GM21825 (cell line): ENCODE data around the gene ZEB2.

ENCODE experiments used
- ATAC-seq: cut with Tn5 transposase; IDR thresholded peaks from one replicate; pipeline ENCODE4 v1.9.1; 2021; ENCODE audit warnings: mild to moderate bottlenecking, moderate library complexity; ENCODE audit not compliant: unreplicated experiment

ZEB2 gene

DNA sequence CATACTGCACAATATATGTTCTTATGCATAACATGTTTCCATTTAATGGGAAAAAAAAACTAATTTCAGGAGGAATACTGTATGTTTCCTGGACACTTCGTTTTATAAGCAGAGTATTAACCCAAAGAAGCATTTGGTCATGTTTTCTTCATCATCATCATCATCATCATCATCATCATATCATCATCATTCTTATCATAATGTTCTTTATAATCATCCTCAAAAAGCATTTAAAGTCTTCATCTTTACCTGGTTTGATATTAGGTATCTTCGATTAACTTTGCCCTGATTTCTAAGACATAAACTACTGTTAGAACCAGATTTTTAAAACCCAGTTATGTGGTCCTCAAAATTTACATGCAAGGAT is 47.9 kb downstream of the ZEB2 start:
- no peak for ATAC-seq

DNA sequence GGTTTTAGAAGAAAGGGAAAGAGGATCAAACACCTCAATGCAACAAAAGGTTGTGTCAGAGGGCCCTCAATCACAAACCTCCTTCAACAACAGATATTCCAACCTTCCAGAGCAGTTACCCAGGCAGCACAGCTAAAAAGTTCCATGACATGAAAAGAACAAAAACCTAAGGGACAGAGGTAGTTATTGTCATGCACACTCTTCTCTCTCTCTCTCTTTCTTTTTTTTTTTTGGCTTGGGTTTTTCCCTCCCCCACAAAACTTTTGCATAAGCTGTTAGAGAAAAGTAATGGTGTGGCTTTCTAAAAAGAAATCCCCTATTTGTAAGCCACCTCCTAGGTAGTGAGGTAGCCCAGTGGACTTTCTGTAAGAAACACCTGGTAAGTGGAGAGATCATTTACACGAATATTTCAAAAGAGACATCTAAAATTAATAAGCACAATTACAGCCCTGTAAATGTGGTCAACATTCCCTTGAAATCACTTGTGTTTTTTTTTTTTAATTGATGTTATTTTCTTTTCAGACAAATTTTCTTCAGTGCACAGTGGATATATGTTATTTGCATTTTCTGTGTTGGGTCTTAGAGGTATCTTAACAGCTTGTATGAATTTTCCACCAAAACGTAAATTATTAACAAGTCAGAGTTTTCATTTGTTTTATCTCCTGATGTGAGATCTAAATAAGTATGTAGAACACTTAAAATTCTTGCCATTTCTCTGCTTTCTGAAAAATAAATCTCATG is 48.4 kb downstream of the ZEB2 start:
- ATAC-seq, result peak; percentile 77

- no peak for ATAC-seq
These were observed 49.1 kb downstream of the ZEB2 start for GRCh38 chr2:144470816-144471215.

DNA sequence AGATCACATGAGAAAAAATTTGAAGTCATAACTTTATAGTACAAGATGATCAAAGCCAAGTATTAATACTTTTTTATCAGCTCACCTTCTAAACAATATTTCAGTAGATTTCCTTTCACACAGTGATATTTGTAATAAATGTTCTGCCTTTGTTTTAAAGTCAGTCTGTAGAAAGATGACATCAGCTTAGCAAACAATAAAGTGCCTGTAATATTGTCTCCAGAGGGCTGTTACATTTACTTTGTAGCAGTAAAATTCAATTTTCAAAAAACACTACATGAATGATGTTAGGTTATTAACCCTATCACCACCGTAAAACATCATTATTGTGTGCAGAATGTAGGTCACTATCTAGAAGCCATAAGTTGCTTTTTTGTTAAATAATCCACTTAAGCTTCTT is 49.6 kb downstream of the ZEB2 start:
- ATAC-seq, result no peak

- no peak for ATAC-seq
These were observed 50.1 kb downstream of the ZEB2 start for GRCh38 chr2:144469798-144470197.

DNA sequence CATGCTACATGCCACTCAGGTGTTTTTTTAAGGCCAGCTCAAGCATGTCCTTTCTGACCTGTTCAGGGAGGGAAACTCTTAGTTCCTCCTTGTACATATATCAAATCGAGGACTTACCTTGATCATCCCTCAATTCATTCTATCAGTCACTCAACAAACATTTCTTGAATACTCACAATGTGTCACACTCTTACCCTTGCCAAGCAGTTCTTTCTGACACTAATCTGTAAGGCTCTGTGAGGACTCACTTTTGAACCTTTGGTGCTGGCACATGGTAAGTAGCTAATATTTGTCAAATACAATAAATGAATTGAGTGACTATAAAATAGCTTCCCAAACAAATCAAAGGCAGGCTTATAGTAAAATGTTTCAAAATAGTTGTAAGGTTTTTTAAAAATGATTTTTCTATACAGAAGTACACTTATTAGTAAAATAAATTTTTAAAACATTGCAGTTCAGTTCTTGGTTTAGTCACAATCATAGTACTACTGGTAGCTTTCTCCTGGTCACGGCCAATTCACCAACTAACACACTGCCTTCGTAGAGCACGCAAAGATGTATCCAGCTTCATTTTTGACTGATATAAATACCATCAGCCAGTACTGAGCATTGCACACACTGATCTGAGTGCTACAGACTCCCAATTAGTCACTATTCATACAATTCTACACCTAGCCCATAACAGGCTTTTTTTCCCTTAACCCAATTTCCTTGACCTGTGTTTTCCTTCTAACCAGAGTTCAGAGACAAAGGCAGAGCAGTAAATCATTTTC is 50.9 kb downstream of the ZEB2 start:
- no peak for ATAC-seq

DNA sequence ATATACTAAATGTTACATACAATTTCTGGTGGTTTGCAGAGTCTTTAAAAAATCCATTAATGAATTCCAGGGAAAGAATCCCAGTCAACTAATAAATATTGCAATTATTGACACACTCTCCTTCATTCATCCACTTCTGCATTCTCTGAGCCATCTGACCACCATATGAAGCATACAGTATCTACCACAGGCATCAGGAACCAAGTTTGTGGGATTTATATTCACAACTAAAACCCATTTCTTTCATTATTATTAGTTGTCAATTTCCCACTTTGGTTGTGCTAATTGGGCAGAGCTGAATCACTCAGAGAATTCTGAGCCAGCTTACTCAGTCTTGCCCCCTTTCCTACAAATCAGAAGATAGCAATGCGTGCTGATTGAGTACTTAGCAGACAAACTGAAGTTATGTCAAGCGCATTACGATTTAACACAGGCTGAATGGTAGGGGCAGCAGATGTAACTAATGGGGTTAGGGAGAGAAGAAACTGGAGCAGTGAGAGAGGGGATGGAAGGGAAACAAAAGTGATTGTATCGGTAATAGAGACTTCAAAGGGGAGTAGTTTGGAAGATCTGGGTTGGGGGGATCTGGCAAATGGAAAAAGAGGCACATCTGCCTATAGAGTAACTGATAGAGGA is 52.3 kb downstream of the ZEB2 start:
- ATAC-seq, result no peak

DNA sequence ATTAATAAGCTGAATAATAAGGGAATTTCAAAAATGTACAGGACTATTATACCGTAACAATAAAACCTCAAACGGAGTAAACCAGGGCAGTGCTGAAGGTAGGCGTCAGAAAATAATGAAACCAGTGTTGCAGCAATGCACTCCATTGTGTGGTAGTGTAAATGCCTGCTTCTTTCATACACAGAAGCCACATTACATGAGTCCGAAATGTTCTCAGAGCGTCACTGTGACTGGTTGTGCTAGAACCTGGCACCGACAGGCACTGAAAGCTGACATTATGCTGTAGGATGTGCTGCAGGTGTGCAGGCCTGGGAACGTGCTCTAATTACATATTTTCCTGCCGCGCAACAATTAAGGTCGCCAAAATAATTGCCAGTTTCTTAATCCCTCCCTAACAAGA is 53.3 kb downstream of the ZEB2 start:
- ATAC-seq, result no peak

DNA sequence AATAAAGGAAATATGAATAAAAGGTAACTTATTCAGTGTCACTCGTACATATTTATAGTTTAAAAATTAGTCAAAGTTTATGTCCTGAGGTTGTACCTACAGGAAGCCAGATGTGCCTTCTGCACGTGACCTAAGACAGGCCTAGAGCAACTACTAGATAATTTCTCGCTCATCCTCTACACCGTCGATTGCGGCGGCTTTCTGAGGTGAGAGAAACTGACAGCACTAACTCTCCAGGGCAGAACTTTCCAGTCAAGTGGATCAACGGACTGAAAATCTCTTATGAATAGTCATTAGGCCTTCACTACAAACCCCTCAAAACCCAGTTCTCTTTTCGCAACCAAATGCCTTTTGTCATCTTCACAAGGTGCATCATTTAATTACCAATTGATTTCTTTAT is 54.2 kb downstream of the ZEB2 start:
- no peak for ATAC-seq

DNA sequence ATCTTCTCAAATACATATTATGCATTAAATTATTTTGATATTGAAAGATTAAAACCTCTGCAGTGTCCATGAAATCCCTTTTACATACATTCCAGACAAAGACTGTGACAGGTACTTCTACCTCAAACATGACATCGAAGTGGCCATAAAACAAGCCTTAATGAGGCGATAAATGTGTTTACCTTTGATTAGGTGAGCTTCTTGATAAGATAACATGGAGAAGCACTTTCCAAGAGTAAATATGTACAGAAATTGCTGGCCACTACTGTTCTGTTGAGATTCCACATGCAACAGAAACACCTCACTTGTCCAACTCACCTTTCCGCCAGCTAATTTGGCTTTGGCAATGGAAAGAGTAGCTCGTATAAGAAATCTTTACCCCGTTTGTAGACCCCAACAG is 55.2 kb downstream of the ZEB2 start:
- ATAC-seq, result no peak

DNA sequence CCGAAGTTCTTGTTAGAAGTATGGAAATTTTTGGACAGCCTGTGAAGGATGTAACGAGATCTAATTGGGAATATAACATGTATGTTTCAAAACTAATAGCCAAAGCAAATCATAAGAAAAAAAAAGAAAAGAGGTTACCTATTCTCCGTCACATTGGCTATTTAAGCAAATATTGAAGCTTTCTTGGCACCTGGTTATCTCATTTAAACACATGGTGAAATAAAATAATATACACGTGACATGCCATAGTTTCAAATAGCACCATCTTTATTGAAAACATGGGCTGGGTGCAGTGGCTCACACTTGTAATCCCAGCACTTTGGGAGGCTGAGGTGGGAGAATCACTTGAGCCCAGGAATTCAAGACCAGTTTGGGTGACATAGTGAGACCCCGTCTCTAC is 56.7 kb downstream of the ZEB2 start:
- ATAC-seq, result no peak

GRCh38 chr2:144462266-144462665 is 57.7 kb downstream of the ZEB2 start:
- no peak for ATAC-seq

DNA sequence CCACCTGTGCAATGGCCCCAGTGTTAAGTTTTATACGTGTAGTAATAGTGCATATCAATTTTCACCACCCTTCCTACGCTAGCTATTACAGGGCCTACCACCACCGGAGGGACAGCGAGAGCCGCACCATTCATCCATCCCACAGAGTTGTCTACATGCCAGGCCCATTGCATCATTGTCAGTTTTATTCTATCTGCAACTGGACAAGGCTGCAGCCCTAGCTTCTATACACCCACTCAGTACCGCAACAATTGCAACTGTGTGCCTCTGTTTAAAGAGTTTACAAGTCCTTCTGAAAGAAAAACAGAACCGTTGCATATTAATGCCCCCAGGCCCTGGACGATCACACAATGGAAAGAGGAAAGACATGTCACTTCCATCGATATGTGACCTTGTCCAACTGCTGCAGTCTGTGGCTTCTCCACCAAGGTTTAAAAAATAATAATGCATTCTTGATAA is 58.6 kb downstream of the ZEB2 start:
- no peak for ATAC-seq

GRCh38 chr2:144460727-144461307 is 59.1 kb downstream of the ZEB2 start:
- ATAC-seq, result no peak

DNA sequence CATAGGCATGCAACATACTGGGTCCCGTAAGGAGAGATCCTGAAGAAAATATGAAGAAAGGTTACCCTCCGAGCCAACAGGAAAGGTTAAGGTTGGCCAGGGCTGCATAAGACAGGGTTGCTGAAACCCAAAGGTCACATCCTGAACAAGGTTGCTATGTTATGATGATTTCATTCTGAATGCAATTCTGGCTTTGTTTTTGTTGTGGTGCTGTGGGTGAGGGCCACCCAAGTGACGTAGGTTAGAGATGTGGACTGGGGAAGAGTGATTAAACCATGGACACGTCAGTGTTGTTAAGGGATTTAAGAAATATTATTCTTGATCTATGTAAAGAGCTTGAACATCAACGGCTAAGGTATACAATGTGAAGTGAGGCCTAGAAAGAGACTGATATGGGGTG is 60.0 kb downstream of the ZEB2 start:
- no peak for ATAC-seq

DNA sequence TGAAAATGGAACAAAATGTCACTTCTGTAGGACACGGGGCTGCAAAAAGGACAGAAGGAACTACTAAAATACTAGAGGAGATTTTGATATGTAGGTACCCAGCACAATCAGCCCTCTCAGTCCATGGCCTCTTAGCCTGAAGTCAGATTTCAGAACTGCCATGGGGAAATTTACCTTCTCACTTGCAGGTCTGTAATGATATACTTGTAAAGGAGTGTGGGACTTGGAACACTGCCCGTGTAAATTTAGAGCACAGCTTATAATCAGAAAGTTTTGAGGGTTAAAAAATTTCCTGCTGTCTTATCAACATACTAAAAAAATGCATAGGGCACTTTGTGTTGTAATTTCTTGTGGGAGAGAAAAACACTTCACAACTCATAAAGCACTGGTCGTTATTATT is 60.6 kb downstream of the ZEB2 start:
- no peak for ATAC-seq

- no peak for ATAC-seq
These were observed 61.4 kb downstream of the ZEB2 start for GRCh38 chr2:144458541-144458940.

DNA sequence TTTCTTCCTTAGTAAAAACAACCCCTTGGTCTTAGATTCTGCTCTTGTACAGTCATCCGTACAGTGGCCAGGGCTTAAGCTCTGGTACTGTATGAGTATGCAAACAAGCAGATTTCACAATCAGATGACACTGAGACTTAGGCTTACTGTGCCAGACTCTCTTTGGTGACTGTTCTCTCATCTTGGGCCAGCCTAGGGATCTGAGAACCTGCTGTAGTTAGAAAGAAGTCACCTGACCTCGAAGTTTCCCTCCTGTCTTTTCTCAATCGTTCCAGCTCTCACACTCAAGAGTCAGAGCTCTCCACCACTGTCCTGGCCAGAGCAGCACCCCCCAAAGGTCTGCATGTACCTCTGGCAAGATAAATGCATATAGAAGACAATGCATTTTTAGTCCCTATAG is 63.2 kb downstream of the ZEB2 start:
- ATAC-seq, result peak; percentile 50

DNA sequence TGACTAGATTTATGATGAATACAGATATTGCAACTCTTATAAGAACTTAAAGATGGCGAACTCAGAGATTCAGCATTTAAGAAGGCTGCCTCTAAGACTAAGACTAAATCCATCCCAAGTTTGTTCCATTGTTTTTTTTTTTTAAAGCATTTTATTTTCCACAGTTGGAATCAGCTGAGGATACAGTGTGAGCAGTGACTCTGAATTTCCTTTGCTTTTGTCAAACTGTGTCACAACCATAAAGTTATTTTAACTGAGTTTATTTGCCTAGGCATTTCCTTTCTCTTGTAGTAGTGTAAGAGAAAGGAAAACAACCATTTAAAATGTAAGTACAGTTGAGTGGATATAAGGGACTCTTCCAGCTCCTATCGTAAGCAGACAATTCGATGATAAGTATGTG is 63.9 kb downstream of the ZEB2 start:
- ATAC-seq, result no peak

DNA sequence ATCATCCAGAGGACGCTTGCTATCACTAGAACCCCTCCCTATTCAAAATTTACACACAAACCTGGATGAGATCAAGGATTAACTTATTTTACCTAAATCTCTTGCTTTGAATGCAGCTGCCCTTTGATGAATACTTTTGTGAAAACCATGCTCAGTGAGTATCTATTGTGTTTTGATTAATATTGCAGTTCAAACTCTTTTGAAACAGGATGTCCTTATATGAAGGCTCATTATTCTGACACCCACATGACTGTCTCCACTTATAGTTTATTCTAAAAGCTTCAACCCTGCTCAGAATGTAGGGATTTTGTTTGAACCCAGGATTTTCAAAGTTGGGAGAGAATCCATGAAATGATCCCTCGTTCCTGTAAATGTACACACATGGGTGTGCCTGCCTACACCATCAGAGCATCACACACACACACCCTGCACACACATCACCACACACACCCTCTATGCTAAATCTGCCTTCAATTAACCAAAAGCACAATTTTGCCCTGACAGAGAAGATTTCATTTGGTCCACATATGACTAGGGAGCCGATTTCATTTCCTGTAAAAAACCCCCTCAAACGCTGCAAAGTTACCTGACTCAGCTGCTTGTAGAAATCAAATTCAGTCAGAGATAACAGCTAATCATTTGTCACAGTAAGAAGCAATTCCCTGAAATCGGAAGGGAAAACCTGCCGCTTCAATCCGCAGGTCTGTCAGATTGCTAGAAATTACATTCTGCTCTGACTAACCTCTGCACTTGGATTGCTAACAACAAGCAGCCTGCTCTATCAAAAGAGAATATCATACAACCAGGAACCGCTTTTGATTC is 65.2 kb downstream of the ZEB2 start:
- no peak for ATAC-seq
